H1 (cell line): Measurements from ENCODE around the gene EGR2. TPM values are rescaled to one million over a fixed set of nuclear protein-coding genes. Genes with fewer than 3 reads are reported as not detected.

ENCODE experiments used
- CTCF ChIA-PET: fragments of 300-600 bp; sonication (Branson Sonifier 250); formaldehyde crosslinking; loops from one replicate; lab custom pipeline; 2021; ENCODE audit not compliant: partially characterized antibody; lab: Charles Lee
- POLR2A ChIA-PET: fragments of 300-600 bp; sonication (Branson Sonifier 250); formaldehyde crosslinking; loops from one replicate; lab custom pipeline; 2021; ENCODE audit warnings: inconsistent platforms; ENCODE audit not compliant: partially characterized antibody; lab: Charles Lee
- DNase-seq, 2 experiments: peaks; one replicate each; pipeline versions ENCODE4 v3.0.0 to v3.0.0-alpha.2; 2010 to 2022; ENCODE audit warnings: low spot score in 2 of 2, low read depth in 1 of 2, mixed read lengths in 1 of 2
- FAIRE-seq: peaks from 2 replicates; lab custom pipeline; 2011; peaks lifted over from hg19 to GRCh38; lab: Jason Lieb, UNC
- H2AFZ ChIP-seq: 2 replicates; pipeline ENCODE4 v1.8.1; 2012; ENCODE audit warnings: low read length, inconsistent platforms
- H2AK5ac ChIP-seq: 2 replicates; pipeline ENCODE4 v1.6.1; 2013; ENCODE audit warnings: low read depth, low read length
- H2BK120ac ChIP-seq: replicated peaks from 2 replicates; pipeline ENCODE3; 2013; ENCODE audit warnings: low read depth, low read length, inconsistent platforms
- H2BK12ac ChIP-seq: 2 replicates; pipeline ENCODE4 v1.6.1; 2013; ENCODE audit warnings: low read depth, low read length
- H2BK15ac ChIP-seq: 2 replicates; pipeline ENCODE4 v1.6.1; 2013; ENCODE audit warnings: low read length
- H2BK20ac ChIP-seq: 2 replicates; pipeline ENCODE4 v1.6.1; 2013; ENCODE audit warnings: low read length
- H2BK5ac ChIP-seq: 2 replicates; pipeline ENCODE4 v1.6.1; 2013; ENCODE audit warnings: low read depth, low read length
- H3K14ac ChIP-seq: 2 replicates; pipeline ENCODE4 v1.6.1; 2013; ENCODE audit warnings: inconsistent platforms; ENCODE audit not compliant: insufficient read length
- H3K18ac ChIP-seq: 2 replicates; pipeline ENCODE4 v1.6.1; 2013; ENCODE audit warnings: low read length; ENCODE audit errors: extremely low read depth
- H3K23ac ChIP-seq: 2 replicates; pipeline ENCODE4 v1.6.1; 2013; ENCODE audit warnings: inconsistent platforms; ENCODE audit not compliant: insufficient read length
- H3K23me2 ChIP-seq: 2 replicates; pipeline ENCODE4 v1.6.1; 2013; ENCODE audit warnings: low read depth, low read length
- H3K27ac ChIP-seq: 2 replicates; pipeline ENCODE4 v1.6.1; 2011; ENCODE audit warnings: low read depth, low read length, inconsistent platforms
- H3K27me3 ChIP-seq, 4 experiments: replicated peaks in 1 of 4; 1 replicate in 1 of 4; 2 replicates in 3 of 4; pipeline versions ENCODE4 v1.6.1 to v1.8.1; 2011 to 2013; ENCODE audit warnings: low read length in 3 of 4, mild to moderate bottlenecking in 3 of 4, inconsistent platforms in 2 of 4, mixed read lengths in 2 of 4, moderate library complexity in 1 of 4; ENCODE audit not compliant: control insufficient read depth in 3 of 4, insufficient read depth in 3 of 4; ENCODE audit errors: extremely low read depth in 1 of 4
- H3K36me3 ChIP-seq, 4 experiments: 2 replicates each; pipeline versions ENCODE4 v1.6.1 to v1.8.1; 2011 to 2013; ENCODE audit warnings: mild to moderate bottlenecking in 4 of 4, low read length in 3 of 4, moderate library complexity in 2 of 4, control low read depth in 1 of 4, inconsistent platforms in 1 of 4; ENCODE audit not compliant: insufficient read depth in 4 of 4, control insufficient read depth in 2 of 4
- H3K4ac ChIP-seq: replicated peaks from 2 replicates; pipeline ENCODE3; 2013; ENCODE audit warnings: low read length, low read depth, mixed read lengths, inconsistent platforms; ENCODE audit not compliant: insufficient read length
- H3K4me1 ChIP-seq, 4 experiments: replicated peaks in 1 of 4; 1 replicate in 1 of 4; 2 replicates in 3 of 4; pipeline versions ENCODE4 v1.6.1 to v1.8.1; 2011 to 2013; ENCODE audit warnings: low read length in 3 of 4, inconsistent platforms in 2 of 4, mixed read lengths in 1 of 4; ENCODE audit not compliant: insufficient read depth in 4 of 4, control insufficient read depth in 3 of 4
- H3K4me2 ChIP-seq, 2 experiments: 2 replicates each; pipeline versions ENCODE4 v1.6.1 to v1.8.1; 2011 to 2013; ENCODE audit warnings: low read depth in 2 of 2, low read length in 2 of 2, control low read depth in 1 of 2, inconsistent platforms in 1 of 2, mild to moderate bottlenecking in 1 of 2; ENCODE audit not compliant: insufficient read depth in 1 of 2
- H3K4me3 ChIP-seq, 4 experiments: fragments of 200-600, 300-600 bp in 1 of 4; sonication (generic), shearing (Covaris generic), sonication (Bioruptor Twin) in 1 of 4; 2 replicates each; pipeline versions ENCODE4 v1.5.1 to v1.8.1; 2011 to 2016; ENCODE audit warnings: low read length in 4 of 4, low read depth in 3 of 4, control low read depth in 2 of 4, inconsistent platforms in 2 of 4, mild to moderate bottlenecking in 2 of 4, mixed read lengths in 1 of 4, moderate library complexity in 1 of 4; ENCODE audit not compliant: insufficient read depth in 2 of 4; ENCODE audit errors: extremely low read depth in 1 of 4
- H3K56ac ChIP-seq: replicated peaks from 2 replicates; pipeline ENCODE3; 2013; ENCODE audit warnings: low read depth, mild to moderate bottlenecking, mixed read lengths, low read length, inconsistent platforms; ENCODE audit not compliant: insufficient read length
- H3K79me1 ChIP-seq: 2 replicates; pipeline ENCODE4 v1.6.1; 2013; ENCODE audit warnings: low read depth, low read length, control low read depth
- H3K79me2 ChIP-seq, 2 experiments: 2 replicates each; pipeline versions ENCODE4 v1.6.1 to v1.8.1; 2012 to 2013; ENCODE audit warnings: low read length in 2 of 2, mild to moderate bottlenecking in 2 of 2, inconsistent platforms in 1 of 2; ENCODE audit not compliant: insufficient read depth in 2 of 2, control insufficient read depth in 1 of 2
- H3K9ac ChIP-seq, 4 experiments: replicated peaks in 1 of 4; 1 replicate in 1 of 4; 2 replicates in 3 of 4; pipeline versions ENCODE4 v1.6.1 to v1.8.1; 2011 to 2013; ENCODE audit warnings: low read depth in 3 of 4, low read length in 3 of 4, control low read depth in 2 of 4, mild to moderate bottlenecking in 2 of 4, moderate library complexity in 2 of 4, inconsistent platforms in 1 of 4; ENCODE audit errors: extremely low read depth in 1 of 4
- H3K9me3 ChIP-seq, 2 experiments: 2 replicates each; pipeline versions ENCODE4 v1.6.1 to v1.8.1; 2012 to 2013; ENCODE audit warnings: mild to moderate bottlenecking in 2 of 2, moderate library complexity in 2 of 2, control low read depth in 1 of 2, inconsistent platforms in 1 of 2, low read depth in 1 of 2, low read length in 1 of 2, mixed read lengths in 1 of 2; ENCODE audit not compliant: insufficient read depth in 2 of 2
- H4K20me1 ChIP-seq, 2 experiments: replicated peaks in 1 of 2; 2 replicates each; pipeline versions ENCODE3 to v1.8.1; 2011 to 2013; ENCODE audit warnings: inconsistent platforms in 2 of 2, low read length in 2 of 2, mild to moderate bottlenecking in 1 of 2; ENCODE audit not compliant: insufficient read depth in 2 of 2, control insufficient read depth in 1 of 2
- H4K5ac ChIP-seq: 2 replicates; pipeline ENCODE4 v1.6.1; 2013; ENCODE audit warnings: low read length, low read depth, mixed read lengths, inconsistent platforms; ENCODE audit not compliant: insufficient read length
- H4K8ac ChIP-seq: 2 replicates; pipeline ENCODE4 v1.8.0; 2013; ENCODE audit warnings: mild to moderate bottlenecking, moderate library complexity, low read length, inconsistent platforms; ENCODE audit not compliant: insufficient read depth; ENCODE audit errors: extremely low read depth
- H4K91ac ChIP-seq: replicated peaks from 2 replicates; pipeline ENCODE3; 2013; ENCODE audit warnings: low read length, mixed read lengths, inconsistent platforms; ENCODE audit not compliant: insufficient read length
- ASH2L ChIP-seq: fragments of 200-600, 300-600 bp; sonication (generic); IDR thresholded peaks from one replicate; pipeline ENCODE4 v1.7.1; 2017; ENCODE audit warnings: low read length
- CBX8 ChIP-seq: fragments of 300-800, 300-1000 bp; sonication (generic); IDR thresholded peaks from 2 replicates; pipeline ENCODE4 v1.7.1; 2016; ENCODE audit warnings: low read depth, low read length, borderline replicate concordance
- CTCF ChIP-seq, 3 experiments: IDR thresholded peaks; 1 replicate in 2 of 3; 2 replicates in 1 of 3; pipeline versions ENCODE4 v1.5.1 to v1.6.1; 2011; ENCODE audit warnings: low read length in 3 of 3, mild to moderate bottlenecking in 3 of 3, inconsistent platforms in 2 of 3, low read depth in 1 of 3, moderate library complexity in 1 of 3; ENCODE audit not compliant: insufficient read depth in 1 of 3; ENCODE audit errors: control extremely low read depth in 1 of 3
- JUN ChIP-seq: IDR thresholded peaks from 2 replicates; pipeline ENCODE4 v1.6.1; 2011; ENCODE audit warnings: low read depth, mild to moderate bottlenecking, improper control_type of control experiment, low read length
- KDM4A ChIP-seq: IDR thresholded peaks from one replicate; pipeline ENCODE4 v1.7.1; 2012; ENCODE audit warnings: low read depth, mild to moderate bottlenecking, moderate library complexity, low read length, inconsistent platforms; ENCODE audit not compliant: severe bottlenecking
- KDM5A ChIP-seq: fragments of 200-600 bp; IDR thresholded peaks from 2 replicates; pipeline ENCODE4 v1.7.1; 2012; ENCODE audit warnings: mild to moderate bottlenecking, low read length, inconsistent platforms, mixed read lengths
- POLR2A ChIP-seq, 2 experiments: IDR thresholded peaks; 1 replicate in 1 of 2; 2 replicates in 1 of 2; pipeline ENCODE4 v1.6.1; 2011; ENCODE audit warnings: low read depth in 2 of 2, low read length in 2 of 2, mild to moderate bottlenecking in 2 of 2; ENCODE audit errors: control extremely low read depth in 1 of 2
- SP4 ChIP-seq: IDR thresholded peaks from 2 replicates; pipeline ENCODE4 v1.6.1; 2012; ENCODE audit warnings: low read length, inconsistent platforms
- SRF ChIP-seq: IDR thresholded peaks from 2 replicates; pipeline ENCODE4 v1.6.1; 2011; ENCODE audit warnings: mild to moderate bottlenecking, low read depth, low read length, moderate library complexity
- SUZ12 ChIP-seq: fragments of 200-600 bp; sonication (generic); IDR thresholded peaks from 2 replicates; pipeline ENCODE4 v1.6.1; 2012; ENCODE audit warnings: mild to moderate bottlenecking, inconsistent platforms, low read length, moderate library complexity, mixed read lengths
- WGBS, 2 experiments: shearing (Covaris generic) in 1 of 2; methylation state at CpG; one replicate each; pipeline versions ENCODE4 v1.1.6 to v1.1.7; 2013 to 2015; ENCODE audit warnings: low lambda C conversion rate in 2 of 2, mixed read lengths in 2 of 2, inconsistent platforms in 1 of 2, low coverage in 1 of 2, missing lambda C conversion rate in 1 of 2; ENCODE audit not compliant: insufficient replicate concordance in 2 of 2, insufficient coverage in 1 of 2, insufficient read length in 1 of 2; ENCODE audit errors: extremely low coverage in 1 of 2, missing lambda C conversion rate in 1 of 2; 5-methylcytosine and 5-hydroxymethylcytosine counted together
- polyA plus RNA-seq, 7 experiments: library from polyadenylated mRNA; depleted of rRNA in 3 of 7; stranded (reverse) in 5 of 7; unstranded in 2 of 7; fragments of >200 nt in 5 of 7; fragments of 200-250 nt in 2 of 7; gene quantifications; 1 replicate in 5 of 7; 2 replicates in 1 of 7; 4 replicates in 1 of 7; pipeline versions ENCODE4 v1.2.1 to v1.2.3, GENCODE V29; 2011 to 2013; ENCODE audit warnings: missing spikeins in 2 of 7, mixed read lengths in 2 of 7
- total RNA-seq: library from RNA; stranded (reverse); fragmentation: NEBNext Ultra II Directional; extraction: Animal tissue kit (Norgen Biotek cat#: 25700); gene quantifications from 2 replicates; pipeline ENCODE4 v1.2.1, GENCODE V29; 2021
- TF ChIP-seq, protein P1 (sequence below): IDR thresholded peaks from 2 replicates; pipeline ENCODE4 v1.6.1; 2012; ENCODE audit warnings: inconsistent platforms

Gene EGR2
- total and polyA plus RNA-seq, 2 of the 8 experiments (the other 6 are each of a cell fraction or from before 2014, with no cell fraction given) = 1.3 to 2.1 TPM

- Histone ChIP-seq H3K23me2 (no peaks in the 10 kb centered on the region), H4K91ac (no peak overlapping the region), H3K18ac (no peak overlapping the region), H3K23ac (no peak overlapping the region), H2BK20ac (no peak overlapping the region), H3K9ac (no peak overlapping the region), H3K56ac (no peak overlapping the region), H3K9me3 (no peaks in the 10 kb centered on the region), H2AK5ac (no peak overlapping the region), H2BK5ac (no peak overlapping the region), H3K4me2 (no peak overlapping the region), H3K4me3 (no peak overlapping the region), H3K79me1 (no peaks in the 10 kb centered on the region), H3K79me2 (no peaks in the 10 kb centered on the region), H2BK15ac (no peak overlapping the region), H3K27me3 (no peaks in the 10 kb centered on the region), H3K4me1 (no peaks in the 10 kb centered on the region; a peak in 2 of 7 replicates), H3K27ac (no peak overlapping the region), H2BK120ac (no peak overlapping the region), H3K4ac (no peak overlapping the region)
- WGBS, 2 experiments = 67% methylated on average over 4 of the region's 4 CpGs; no CpG with 5 or more reads in 1 of the 2 experiments
- FAIRE-seq = no peak
- DNase-seq = no peak
- CTCF ChIA-PET = no interaction called here
- TF ChIP-seq KDM4A (no peak), POLR2A (IDR thresholded peaks at IDR 0.05; ENCODE audit: control extremely low read depth in 1 of 2, low read depth in 2 of 2, low read length in 2 of 2) (no peak), SUZ12 (no peak), ASH2L (no peak), SRF (no peak), JUN (no peak), CBX8 (no peak), KDM5A (no peak), CTCF (IDR thresholded peaks at IDR 0.05; ENCODE audit: control extremely low read depth in 1 of 3, insufficient read depth in 1 of 3, low read depth in 1 of 3, low read length in 3 of 3) (no peak), SP4 (no peak)
- TF ChIP-seq, protein P1, sequence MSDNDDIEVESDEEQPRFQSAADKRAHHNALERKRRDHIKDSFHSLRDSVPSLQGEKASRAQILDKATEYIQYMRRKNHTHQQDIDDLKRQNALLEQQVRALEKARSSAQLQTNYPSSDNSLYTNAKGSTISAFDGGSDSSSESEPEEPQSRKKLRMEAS = no peak
- TF ChIP-seq, all 59 proteins: peak for 0
- H3K14ac ChIP-seq = no peak overlapping the region
- H2AFZ ChIP-seq = no peak overlapping the region
- H4K8ac ChIP-seq = no peak overlapping the region
- POLR2A ChIA-PET = no interaction called here
- H4K20me1 ChIP-seq = no peaks in the 10 kb centered on the region
- H4K5ac ChIP-seq = no peak overlapping the region
- H2BK12ac ChIP-seq = no peak overlapping the region
- H3K36me3 ChIP-seq = no peaks in the 10 kb centered on the region
Observed at GRCh38 chr10:62856021-62856420, 39.9 kb upstream of the EGR2 start.
